ENCODE measurements around the gene COMMD10.
A peak's percentile ranks its signal among the peaks of the same experiment; 100 is the strongest.
"Not testable (repeated sequence)": the region's sequence is repeated elsewhere in the genome, so short reads cannot be mapped to it uniquely, and the experiment has no call there.

COMMD10 gene

GRCh38 chr5:116084871-116085715 is at the start of gene COMMD10:
TSS of gene COMMD10 (plus strand) at chr5:116085025.
- DNase-seq: peak; percentile 73 to 76

- DNase-seq: no peak
These were observed 49.7 kb upstream of the COMMD10 start for GRCh38 chr5:116035123-116035522.

GRCh38 chr5:116037236-116037822 is 47.5 kb upstream of the COMMD10 start:
- no peak for DNase-seq

- no peak for DNase-seq
These were observed 46.0 kb upstream of the COMMD10 start for GRCh38 chr5:116038817-116039216.

GRCh38 chr5:116042375-116042774 is 42.5 kb upstream of the COMMD10 start:
- DNase-seq: no peak

GRCh38 chr5:116044073-116044472 is 40.8 kb upstream of the COMMD10 start:
- no peak for DNase-seq

GRCh38 chr5:116045821-116046220 is 39.0 kb upstream of the COMMD10 start:
- DNase-seq: no peak

- no peak for DNase-seq
These were observed 38.6 kb upstream of the COMMD10 start for GRCh38 chr5:116046261-116046660.

- DNase-seq: no peak
These were observed 38.0 kb upstream of the COMMD10 start for GRCh38 chr5:116046823-116047222.

GRCh38 chr5:116058346-116058936 is 26.4 kb upstream of the COMMD10 start:
- DNase-seq: no peak

- no peak for DNase-seq
These were observed 22.5 kb upstream of the COMMD10 start for GRCh38 chr5:116062352-116062751.

GRCh38 chr5:116063950-116064349 is 20.9 kb upstream of the COMMD10 start:
- no peak for DNase-seq

GRCh38 chr5:116068028-116068632 is 16.7 kb upstream of the COMMD10 start:
- DNase-seq: no peak

- DNase-seq: no peak
These were observed 13.6 kb upstream of the COMMD10 start for GRCh38 chr5:116071211-116071610.

GRCh38 chr5:116075191-116075831 is 9.5 kb upstream of the COMMD10 start:
- no peak for DNase-seq

GRCh38 chr5:116076496-116076895 is 8.3 kb upstream of the COMMD10 start:
- DNase-seq: no peak

GRCh38 chr5:116078199-116078598 is 6.6 kb upstream of the COMMD10 start:
- DNase-seq: no peak

GRCh38 chr5:116084287-116084691 is 536 bp upstream of the COMMD10 start:
- DNase-seq: no peak

- not testable (repeated sequence) for DNase-seq
These were observed 1.5 kb downstream of the COMMD10 start for GRCh38 chr5:116086309-116086708.

GRCh38 chr5:116088062-116088461 is 3.2 kb downstream of the COMMD10 start:
- no peak for DNase-seq

- DNase-seq: no peak
These were observed 5.5 kb downstream of the COMMD10 start for GRCh38 chr5:116090302-116090701.

GRCh38 chr5:116091416-116091815 is 6.6 kb downstream of the COMMD10 start:
- DNase-seq: no peak

GRCh38 chr5:116097301-116097700 is 12.5 kb downstream of the COMMD10 start:
- no peak for DNase-seq

Measured in activated CD4-positive, alpha-beta T cell treated with anti-CD3 and anti-CD28 coated beads, Interleukin-2, amount 50 U/mL, for 4 hours (primary cell).